ENCODE data around the gene TPCN2.

The TPCN2 gene

GRCh38 chr11:69003866-69004367, 44.8 kb upstream of the TPCN2 start:
- H3K27ac ChIP-seq (ENCODE audit: low read length): no peak overlapping the region
- H3K27me3 ChIP-seq (ENCODE audit: control insufficient read depth, insufficient read depth, low read length): no peaks in the 10 kb centered on the region
- WGBS (ENCODE audit: insufficient coverage, insufficient read length): no CpG with 5 or more reads among the region's 20 CpGs
- no peak for DNase-seq (ENCODE audit: low read depth, low spot score)
- H3K36me3 ChIP-seq (ENCODE audit: control insufficient read depth, insufficient read depth, low read length): peaks cover 4% of the 10 kb centered on the region; the same call in 1 of the 2 replicates
- H3K4me3 ChIP-seq (ENCODE audit: low read length): no peak overlapping the region
- no peaks in the 10 kb centered on the region for H3K4me1 ChIP-seq (ENCODE audit: control insufficient read depth, insufficient read depth, low read length)
- H3K9me3 ChIP-seq (ENCODE audit: control insufficient read depth, insufficient read depth, low read length): no peaks in the 10 kb centered on the region

- H3K4me3 ChIP-seq (ENCODE audit: low read length): no peak overlapping the region
- H3K27me3 ChIP-seq (ENCODE audit: control insufficient read depth, insufficient read depth, low read length): no peaks in the 10 kb centered on the region
- H3K36me3 ChIP-seq (ENCODE audit: control insufficient read depth, insufficient read depth, low read length): peaks cover 4% of the 10 kb centered on the region; the same call in 1 of the 2 replicates
- H3K4me1 ChIP-seq (ENCODE audit: control insufficient read depth, insufficient read depth, low read length): no peaks in the 10 kb centered on the region
- WGBS (ENCODE audit: insufficient coverage, insufficient read length): no CpG with 5 or more reads among the region's 13 CpGs
- DNase-seq (ENCODE audit: low read depth, low spot score): no peak
- no peaks in the 10 kb centered on the region for H3K9me3 ChIP-seq (ENCODE audit: control insufficient read depth, insufficient read depth, low read length)
- H3K27ac ChIP-seq (ENCODE audit: low read length): no peak overlapping the region
Observed at GRCh38 chr11:69004411-69005182, 44.1 kb upstream of the TPCN2 start.

- Histone ChIP-seq H3K4me3 (ENCODE audit: low read length) (no peak overlapping the region), H3K27me3 (ENCODE audit: control insufficient read depth, insufficient read depth, low read length) (no peaks in the 10 kb centered on the region), H3K27ac (ENCODE audit: low read length) (no peak overlapping the region), H3K9me3 (ENCODE audit: control insufficient read depth, insufficient read depth, low read length) (no peaks in the 10 kb centered on the region), H3K4me1 (ENCODE audit: control insufficient read depth, insufficient read depth, low read length) (no peaks in the 10 kb centered on the region), H3K36me3 (ENCODE audit: control insufficient read depth, insufficient read depth, low read length) (peaks cover 4% of the 10 kb centered on the region; the same call in 1 of the 2 replicates)
- WGBS (ENCODE audit: insufficient coverage, insufficient read length): no CpG with 5 or more reads among the region's 27 CpGs
- no peak for DNase-seq (ENCODE audit: low read depth, low spot score)
Observed at GRCh38 chr11:69005183-69005630, 43.5 kb upstream of the TPCN2 start.

GRCh38 chr11:69005631-69006368, 42.9 kb upstream of the TPCN2 start:
- H3K9me3 ChIP-seq (ENCODE audit: control insufficient read depth, insufficient read depth, low read length): no peaks in the 10 kb centered on the region
- peaks cover 4% of the 10 kb centered on the region; the same call in 1 of the 2 replicates for H3K36me3 ChIP-seq (ENCODE audit: control insufficient read depth, insufficient read depth, low read length)
- no peaks in the 10 kb centered on the region for H3K27me3 ChIP-seq (ENCODE audit: control insufficient read depth, insufficient read depth, low read length)
- peaks cover 4% of the 10 kb centered on the region; the same call in 1 of the 2 replicates for H3K4me1 ChIP-seq (ENCODE audit: control insufficient read depth, insufficient read depth, low read length)
- H3K4me3 ChIP-seq (ENCODE audit: low read length): no peak overlapping the region
- no peak for DNase-seq (ENCODE audit: low read depth, low spot score)
- H3K27ac ChIP-seq (ENCODE audit: low read length): no peak overlapping the region
- no CpG with 5 or more reads among the region's 48 CpGs for whole genome bisulfite sequencing (ENCODE audit: insufficient coverage, insufficient read length)

- no peak overlapping the region for H3K27ac ChIP-seq (ENCODE audit: low read length)
- no CpG with 5 or more reads among the region's 12 CpGs for WGBS (ENCODE audit: insufficient coverage, insufficient read length)
- DNase-seq (ENCODE audit: low read depth, low spot score): no peak
- no peaks in the 10 kb centered on the region for H3K27me3 ChIP-seq (ENCODE audit: control insufficient read depth, insufficient read depth, low read length)
- peaks cover 4% of the 10 kb centered on the region; the same call in 1 of the 2 replicates for H3K36me3 ChIP-seq (ENCODE audit: control insufficient read depth, insufficient read depth, low read length)
- peaks cover 7% of the 10 kb centered on the region for H3K4me1 ChIP-seq (ENCODE audit: control insufficient read depth, insufficient read depth, low read length)
- H3K9me3 ChIP-seq (ENCODE audit: control insufficient read depth, insufficient read depth, low read length): no peaks in the 10 kb centered on the region
- no peak overlapping the region for H3K4me3 ChIP-seq (ENCODE audit: low read length)
Observed at GRCh38 chr11:69006816-69007215, 41.9 kb upstream of the TPCN2 start.

- WGBS (ENCODE audit: insufficient coverage, insufficient read length): no CpG with 5 or more reads among the region's 8 CpGs
- no peak overlapping the region for H3K4me3 ChIP-seq (ENCODE audit: low read length)
- DNase-seq (ENCODE audit: low read depth, low spot score): no peak
- H3K27ac ChIP-seq (ENCODE audit: low read length): no peak overlapping the region
- H3K27me3 ChIP-seq (ENCODE audit: control insufficient read depth, insufficient read depth, low read length): no peaks in the 10 kb centered on the region
- H3K9me3 ChIP-seq (ENCODE audit: control insufficient read depth, insufficient read depth, low read length): no peaks in the 10 kb centered on the region
- H3K4me1 ChIP-seq (ENCODE audit: control insufficient read depth, insufficient read depth, low read length): peaks cover 12% of the 10 kb centered on the region
- H3K36me3 ChIP-seq (ENCODE audit: control insufficient read depth, insufficient read depth, low read length): peaks cover 4% of the 10 kb centered on the region; the same call in 1 of the 2 replicates
Observed at GRCh38 chr11:69007975-69008381, 40.8 kb upstream of the TPCN2 start.

GRCh38 chr11:69008737-69009440, 39.8 kb upstream of the TPCN2 start:
- no peak overlapping the region for H3K4me3 ChIP-seq (ENCODE audit: low read length)

GRCh38 chr11:69009441-69010211, 39.1 kb upstream of the TPCN2 start:
- peaks cover 4% of the 10 kb centered on the region; the same call in 1 of the 2 replicates for H3K36me3 ChIP-seq (ENCODE audit: control insufficient read depth, insufficient read depth, low read length)
- no peak for DNase-seq (ENCODE audit: low read depth, low spot score)
- WGBS (ENCODE audit: insufficient coverage, insufficient read length): no CpG with 5 or more reads among the region's 16 CpGs
- no peak overlapping the region for H3K27ac ChIP-seq (ENCODE audit: low read length)
- peaks cover 15% of the 10 kb centered on the region for H3K4me1 ChIP-seq (ENCODE audit: control insufficient read depth, insufficient read depth, low read length)
- H3K27me3 ChIP-seq (ENCODE audit: control insufficient read depth, insufficient read depth, low read length): no peaks in the 10 kb centered on the region
- no peaks in the 10 kb centered on the region for H3K9me3 ChIP-seq (ENCODE audit: control insufficient read depth, insufficient read depth, low read length)
- H3K4me3 ChIP-seq (ENCODE audit: low read length): no peak overlapping the region

More at GRCh38 chr11:69008737-69009440, 39.8 kb upstream of the TPCN2 start:
- peaks cover 12% of the 10 kb centered on the region for H3K4me1 ChIP-seq (ENCODE audit: control insufficient read depth, insufficient read depth, low read length)
- H3K27ac ChIP-seq (ENCODE audit: low read length): no peak overlapping the region
- H3K27me3 ChIP-seq (ENCODE audit: control insufficient read depth, insufficient read depth, low read length): no peaks in the 10 kb centered on the region
- WGBS (ENCODE audit: insufficient coverage, insufficient read length): no CpG with 5 or more reads among the region's 17 CpGs
- no peak for DNase-seq (ENCODE audit: low read depth, low spot score)
- no peaks in the 10 kb centered on the region for H3K9me3 ChIP-seq (ENCODE audit: control insufficient read depth, insufficient read depth, low read length)
- H3K36me3 ChIP-seq (ENCODE audit: control insufficient read depth, insufficient read depth, low read length): peaks cover 4% of the 10 kb centered on the region; the same call in 1 of the 2 replicates

GRCh38 chr11:69010361-69010891, 38.3 kb upstream of the TPCN2 start:
- Histone ChIP-seq H3K9me3 (ENCODE audit: control insufficient read depth, insufficient read depth, low read length) (no peaks in the 10 kb centered on the region), H3K36me3 (ENCODE audit: control insufficient read depth, insufficient read depth, low read length) (peaks cover 3% of the 10 kb centered on the region; the same call in 1 of the 2 replicates), H3K27ac (ENCODE audit: low read length) (no peak overlapping the region), H3K27me3 (ENCODE audit: control insufficient read depth, insufficient read depth, low read length) (no peaks in the 10 kb centered on the region), H3K4me1 (ENCODE audit: control insufficient read depth, insufficient read depth, low read length) (peaks cover 15% of the 10 kb centered on the region), H3K4me3 (ENCODE audit: low read length) (no peak overlapping the region; the same call in 1 of the 2 replicates)
- WGBS (ENCODE audit: insufficient coverage, insufficient read length): no CpG with 5 or more reads among the region's 9 CpGs
- DNase-seq (ENCODE audit: low read depth, low spot score): no peak

Data from iPS DF 6.9 (cell line).